Mammary epithelial cell (primary cell): ENCODE results near the gene GALNT5.

Experiments
- EZH2 ChIP-seq: IDR thresholded peaks from 2 replicates; pipeline ENCODE4 v1.6.1; 2012; ENCODE audit warnings: low read length, inconsistent platforms, borderline replicate concordance
- TF ChIP-seq, protein P1 (sequence below), 2 donors: IDR thresholded peaks in 1 of 2; conservative IDR thresholded peaks in 1 of 2; 2 replicates each; pipeline ENCODE4 v1.5.1; 2011 to 2012; ENCODE audit warnings: inconsistent platforms in 2 of 2, low read length in 2 of 2, mild to moderate bottlenecking in 2 of 2, control low read depth in 1 of 2, low read depth in 1 of 2; ENCODE audit not compliant: insufficient read depth in 1 of 2; ENCODE audit errors: extremely low read depth in 1 of 2

- TF ChIP-seq, protein P1, sequence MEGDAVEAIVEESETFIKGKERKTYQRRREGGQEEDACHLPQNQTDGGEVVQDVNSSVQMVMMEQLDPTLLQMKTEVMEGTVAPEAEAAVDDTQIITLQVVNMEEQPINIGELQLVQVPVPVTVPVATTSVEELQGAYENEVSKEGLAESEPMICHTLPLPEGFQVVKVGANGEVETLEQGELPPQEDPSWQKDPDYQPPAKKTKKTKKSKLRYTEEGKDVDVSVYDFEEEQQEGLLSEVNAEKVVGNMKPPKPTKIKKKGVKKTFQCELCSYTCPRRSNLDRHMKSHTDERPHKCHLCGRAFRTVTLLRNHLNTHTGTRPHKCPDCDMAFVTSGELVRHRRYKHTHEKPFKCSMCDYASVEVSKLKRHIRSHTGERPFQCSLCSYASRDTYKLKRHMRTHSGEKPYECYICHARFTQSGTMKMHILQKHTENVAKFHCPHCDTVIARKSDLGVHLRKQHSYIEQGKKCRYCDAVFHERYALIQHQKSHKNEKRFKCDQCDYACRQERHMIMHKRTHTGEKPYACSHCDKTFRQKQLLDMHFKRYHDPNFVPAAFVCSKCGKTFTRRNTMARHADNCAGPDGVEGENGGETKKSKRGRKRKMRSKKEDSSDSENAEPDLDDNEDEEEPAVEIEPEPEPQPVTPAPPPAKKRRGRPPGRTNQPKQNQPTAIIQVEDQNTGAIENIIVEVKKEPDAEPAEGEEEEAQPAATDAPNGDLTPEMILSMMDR (conservative IDR thresholded peaks at IDR 0.05 in 1 of 2, IDR thresholded peaks at IDR 0.05 in 1 of 2; ENCODE audit: extremely low read depth in 1 of 2, insufficient read depth in 1 of 2, low read depth in 1 of 2, low read length in 2 of 2), result no peak
- no peak for TF ChIP-seq EZH2
These were observed 4.7 kb downstream of the GALNT5 start for GRCh38 chr2:157262248-157262647.
